Measurements from ENCODE around the gene CCDC187.

DNA sequence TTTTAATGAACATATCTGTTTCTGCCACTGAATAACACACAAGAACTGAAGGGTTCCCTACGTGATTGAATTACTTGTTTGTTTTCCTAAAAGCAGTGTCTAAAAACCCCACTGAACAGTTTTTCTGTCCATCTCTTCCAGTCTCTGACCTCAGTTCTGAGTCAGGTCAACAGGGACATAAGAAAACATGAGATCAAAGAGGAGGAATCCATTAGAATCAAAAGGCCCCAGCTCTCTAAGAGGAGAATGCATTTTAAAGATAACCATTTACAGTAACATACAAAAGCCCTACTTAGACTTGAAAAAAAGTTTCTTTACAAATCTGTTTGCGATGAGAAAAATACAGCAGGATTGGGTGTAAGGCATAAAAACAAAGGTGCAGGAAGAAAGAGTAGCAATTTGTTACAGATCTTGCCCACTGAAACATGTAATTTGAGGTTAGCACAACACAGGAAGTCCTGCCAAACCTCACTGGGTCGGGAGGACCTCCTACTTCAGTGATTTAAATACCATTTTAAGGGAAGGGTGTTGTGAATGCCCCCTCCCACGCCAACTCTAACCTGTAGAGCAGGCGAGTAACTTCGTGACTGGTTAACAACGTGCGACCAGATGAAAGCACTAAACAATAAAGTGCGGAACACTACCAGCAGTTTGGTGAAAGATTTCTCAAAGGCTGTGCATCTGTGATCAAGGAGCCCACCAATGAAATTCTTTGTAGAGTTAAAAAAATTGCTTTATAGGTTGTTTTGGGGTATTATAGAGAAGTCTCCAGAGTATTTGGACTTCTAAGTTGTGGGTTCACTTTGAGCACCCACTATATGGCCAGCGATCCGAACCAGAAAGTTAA, 59.5 kb downstream of the CCDC187 start:
- TF ChIP-seq, protein P1, sequence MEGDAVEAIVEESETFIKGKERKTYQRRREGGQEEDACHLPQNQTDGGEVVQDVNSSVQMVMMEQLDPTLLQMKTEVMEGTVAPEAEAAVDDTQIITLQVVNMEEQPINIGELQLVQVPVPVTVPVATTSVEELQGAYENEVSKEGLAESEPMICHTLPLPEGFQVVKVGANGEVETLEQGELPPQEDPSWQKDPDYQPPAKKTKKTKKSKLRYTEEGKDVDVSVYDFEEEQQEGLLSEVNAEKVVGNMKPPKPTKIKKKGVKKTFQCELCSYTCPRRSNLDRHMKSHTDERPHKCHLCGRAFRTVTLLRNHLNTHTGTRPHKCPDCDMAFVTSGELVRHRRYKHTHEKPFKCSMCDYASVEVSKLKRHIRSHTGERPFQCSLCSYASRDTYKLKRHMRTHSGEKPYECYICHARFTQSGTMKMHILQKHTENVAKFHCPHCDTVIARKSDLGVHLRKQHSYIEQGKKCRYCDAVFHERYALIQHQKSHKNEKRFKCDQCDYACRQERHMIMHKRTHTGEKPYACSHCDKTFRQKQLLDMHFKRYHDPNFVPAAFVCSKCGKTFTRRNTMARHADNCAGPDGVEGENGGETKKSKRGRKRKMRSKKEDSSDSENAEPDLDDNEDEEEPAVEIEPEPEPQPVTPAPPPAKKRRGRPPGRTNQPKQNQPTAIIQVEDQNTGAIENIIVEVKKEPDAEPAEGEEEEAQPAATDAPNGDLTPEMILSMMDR (IDR thresholded peaks at IDR 0.05; ENCODE audit: borderline replicate concordance, extremely low read depth, low read length, poor library complexity, severe bottlenecking): no peak
- TF ChIP-seq EZH2 (IDR thresholded peaks at IDR 0.05; ENCODE audit: borderline replicate concordance, low read depth, low read length, severe bottlenecking): no peak
